Epithelial cell of proximal tubule (primary cell): ENCODE measurements around the gene P2RX3. TPM values are rescaled to one million over a fixed set of nuclear protein-coding genes. Genes with fewer than 3 reads are reported as not detected.

Experiments used
- DNase-seq: peaks from one replicate; pipeline ENCODE4 v3.0.0-alpha.2; 2011; ENCODE audit warnings: low read depth
- H3K4me3 ChIP-seq: 2 replicates; pipeline ENCODE4 v1.5.1; 2011; ENCODE audit warnings: low read depth, mild to moderate bottlenecking, low read length
- CTCF ChIP-seq: conservative IDR thresholded peaks from 2 replicates; pipeline ENCODE4 v1.5.1; 2012; ENCODE audit warnings: low read depth, mild to moderate bottlenecking, low read length
- total RNA-seq: library from RNA; depleted of rRNA; stranded (reverse); fragments of >200 nt; gene quantifications from 2 replicates; pipeline ENCODE4 v1.2.3, GENCODE V29; 2015

The P2RX3 gene
- total RNA-seq, 1 donor from 2014 or later, result not detected

- TF ChIP-seq CTCF, result no peak
- no peak for DNase-seq
- no peak overlapping the region for H3K4me3 ChIP-seq
Measured at GRCh38 chr11:57300785-57301184, 37.4 kb upstream of the P2RX3 start.

GRCh38 chr11:57301711-57302423 lies 36.3 kb upstream of the P2RX3 start:
- DNase-seq, result no peak
- no peak for TF ChIP-seq CTCF
- H3K4me3 ChIP-seq, result no peak overlapping the region

- no peak for TF ChIP-seq CTCF
- H3K4me3 ChIP-seq, result no peak overlapping the region
- DNase-seq, result no peak
Measured at GRCh38 chr11:57302489-57302888, 35.7 kb upstream of the P2RX3 start.

- no peak overlapping the region for H3K4me3 ChIP-seq
- DNase-seq, result no peak
- no peak for TF ChIP-seq CTCF
Measured at GRCh38 chr11:57303280-57303989, 34.7 kb upstream of the P2RX3 start.

- no peak for TF ChIP-seq CTCF
- H3K4me3 ChIP-seq, result no peak overlapping the region
- no peak for DNase-seq
Measured at GRCh38 chr11:57303990-57304579, 34.1 kb upstream of the P2RX3 start.

GRCh38 chr11:57305523-57305922 lies 32.6 kb upstream of the P2RX3 start:
- H3K4me3 ChIP-seq, result no peak overlapping the region
- TF ChIP-seq CTCF, result no peak
- DNase-seq, result no peak
